Measurements from ENCODE around the gene ZDHHC8.

ZDHHC8 gene, protein sequence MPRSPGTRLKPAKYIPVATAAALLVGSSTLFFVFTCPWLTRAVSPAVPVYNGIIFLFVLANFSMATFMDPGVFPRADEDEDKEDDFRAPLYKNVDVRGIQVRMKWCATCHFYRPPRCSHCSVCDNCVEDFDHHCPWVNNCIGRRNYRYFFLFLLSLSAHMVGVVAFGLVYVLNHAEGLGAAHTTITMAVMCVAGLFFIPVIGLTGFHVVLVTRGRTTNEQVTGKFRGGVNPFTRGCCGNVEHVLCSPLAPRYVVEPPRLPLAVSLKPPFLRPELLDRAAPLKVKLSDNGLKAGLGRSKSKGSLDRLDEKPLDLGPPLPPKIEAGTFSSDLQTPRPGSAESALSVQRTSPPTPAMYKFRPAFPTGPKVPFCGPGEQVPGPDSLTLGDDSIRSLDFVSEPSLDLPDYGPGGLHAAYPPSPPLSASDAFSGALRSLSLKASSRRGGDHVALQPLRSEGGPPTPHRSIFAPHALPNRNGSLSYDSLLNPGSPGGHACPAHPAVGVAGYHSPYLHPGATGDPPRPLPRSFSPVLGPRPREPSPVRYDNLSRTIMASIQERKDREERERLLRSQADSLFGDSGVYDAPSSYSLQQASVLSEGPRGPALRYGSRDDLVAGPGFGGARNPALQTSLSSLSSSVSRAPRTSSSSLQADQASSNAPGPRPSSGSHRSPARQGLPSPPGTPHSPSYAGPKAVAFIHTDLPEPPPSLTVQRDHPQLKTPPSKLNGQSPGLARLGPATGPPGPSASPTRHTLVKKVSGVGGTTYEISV

DNA sequence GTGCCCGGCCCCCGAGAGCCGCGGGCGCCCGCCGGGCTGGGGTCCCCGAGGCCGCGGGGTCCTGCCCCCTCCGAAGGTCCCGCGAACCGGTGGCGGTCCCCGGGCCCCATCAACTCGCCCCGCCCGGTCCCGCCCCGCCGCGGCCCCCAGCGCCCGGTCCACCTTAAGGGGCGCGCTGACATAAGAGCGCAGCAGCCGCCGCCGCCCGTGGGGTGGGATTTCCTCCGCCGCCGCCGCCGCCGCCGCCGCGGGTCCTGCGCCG, at the start of gene ZDHHC8:
TSS of gene ZDHHC8 (plus strand) at position 208 of the 262 bp plus-strand sequence. CDS start 144 bp downstream, outside the sequence.
- DNase-seq: no peak

DNA sequence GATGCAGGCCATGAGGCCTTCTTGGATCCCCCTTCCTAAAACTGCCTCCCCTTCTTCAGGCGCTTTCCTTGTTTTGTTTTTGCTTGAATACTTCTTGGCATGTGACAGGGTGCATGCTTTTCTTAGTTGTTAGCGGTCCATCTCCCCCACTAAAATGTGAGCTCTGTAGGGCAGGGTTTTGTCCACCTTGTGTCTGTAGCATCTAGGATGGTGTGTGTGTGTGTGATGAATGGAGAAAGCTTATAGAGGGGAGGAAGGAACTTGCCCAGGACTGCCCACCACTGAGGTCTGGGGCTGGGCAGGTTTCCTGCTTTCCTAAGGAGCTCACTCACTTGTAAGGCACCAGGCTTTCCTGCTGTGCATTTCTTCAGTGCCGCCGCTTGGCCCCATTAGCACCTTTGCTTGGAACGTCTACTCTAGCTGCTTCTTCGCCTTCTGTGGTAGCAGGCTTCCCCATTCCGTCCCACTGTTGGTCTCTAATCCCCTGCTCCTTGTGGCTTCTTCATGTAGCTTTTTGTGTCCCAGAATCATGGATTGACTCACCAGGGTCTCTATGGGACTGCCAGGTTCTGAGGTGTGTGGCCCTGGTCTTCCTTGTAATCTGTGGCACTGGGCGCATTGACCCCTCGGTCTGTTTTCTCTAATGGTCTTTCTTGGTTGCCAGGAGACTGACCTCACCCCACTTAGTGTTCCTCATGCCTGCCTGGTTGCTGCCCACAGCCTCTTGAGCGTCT, 48.3 kb upstream of the ZDHHC8 start:
- DNase-seq: no peak

DNA sequence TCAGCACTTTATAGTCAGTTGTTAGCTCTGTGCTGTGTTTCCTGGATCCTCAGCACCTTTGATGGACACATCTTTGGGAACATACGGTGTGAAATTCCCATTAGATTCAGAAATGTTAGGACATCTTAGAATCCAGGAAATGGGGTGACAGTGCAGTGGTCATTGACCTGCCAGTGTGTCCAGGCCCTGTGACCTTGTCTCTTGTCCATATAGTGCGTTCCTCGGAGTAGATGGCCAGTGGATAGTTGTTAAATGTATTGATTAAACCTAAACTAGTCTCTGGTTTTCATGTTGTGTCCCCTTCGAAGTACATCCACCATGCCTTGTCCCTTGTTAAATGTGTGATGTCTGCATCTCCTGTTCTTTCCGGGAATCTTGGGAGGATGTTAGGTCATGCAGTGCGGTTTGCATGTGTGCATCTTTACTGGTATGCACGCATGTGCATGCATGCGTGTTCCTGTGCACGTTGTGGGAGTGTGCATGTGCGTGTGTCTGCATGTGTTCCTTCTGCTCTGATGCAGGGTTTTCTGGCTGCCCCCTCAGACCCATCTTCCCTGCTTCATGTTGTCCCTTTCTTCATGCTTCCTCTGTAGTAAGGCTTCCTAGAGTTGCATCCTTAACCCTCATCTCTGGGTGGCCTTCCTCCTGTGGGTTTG, 47.6 kb upstream of the ZDHHC8 start:
- no peak for DNase-seq

DNA sequence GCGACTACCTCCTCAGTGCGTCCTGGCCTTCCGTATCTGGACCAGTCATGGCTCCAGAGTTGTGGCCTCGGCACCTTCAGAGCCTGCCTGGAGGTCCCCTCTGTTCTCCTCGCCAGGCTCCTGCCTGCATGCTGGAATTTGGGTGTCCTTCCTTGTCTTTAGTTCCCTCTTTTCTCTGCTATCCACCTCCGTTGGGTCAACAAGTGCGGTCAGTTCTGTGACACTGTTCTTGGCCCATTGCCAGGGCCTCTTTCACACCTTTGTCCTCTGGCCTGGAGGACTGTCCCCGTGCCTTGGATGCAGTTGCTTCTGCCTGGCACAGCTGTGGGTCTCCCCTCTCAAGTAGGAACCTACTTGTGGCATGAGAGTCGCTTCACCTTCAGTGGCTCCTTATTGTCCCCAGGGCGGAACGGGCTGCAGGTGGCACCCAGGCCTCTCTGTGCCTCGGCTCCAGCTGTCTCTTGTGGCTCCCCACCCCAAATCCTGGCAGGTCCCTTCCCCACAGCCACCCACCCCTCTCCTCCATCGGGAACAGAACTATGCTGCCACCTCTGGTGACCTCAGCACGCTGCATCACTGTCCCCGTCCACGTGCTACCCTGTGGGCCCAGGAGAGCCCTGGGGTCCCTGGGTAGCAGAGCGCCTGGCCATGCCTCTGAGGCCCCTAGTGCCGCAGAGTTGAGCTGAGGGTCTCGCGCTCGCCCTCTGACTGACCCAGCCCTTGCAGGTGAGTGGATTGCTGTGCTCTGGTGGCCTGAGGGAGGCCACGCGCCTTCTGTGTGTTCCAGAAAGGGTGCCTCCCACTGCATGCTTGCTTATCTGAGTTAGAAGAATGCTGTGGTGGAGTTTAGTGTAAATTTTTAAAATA, 46.8 kb upstream of the ZDHHC8 start:
- DNase-seq: no peak

DNA sequence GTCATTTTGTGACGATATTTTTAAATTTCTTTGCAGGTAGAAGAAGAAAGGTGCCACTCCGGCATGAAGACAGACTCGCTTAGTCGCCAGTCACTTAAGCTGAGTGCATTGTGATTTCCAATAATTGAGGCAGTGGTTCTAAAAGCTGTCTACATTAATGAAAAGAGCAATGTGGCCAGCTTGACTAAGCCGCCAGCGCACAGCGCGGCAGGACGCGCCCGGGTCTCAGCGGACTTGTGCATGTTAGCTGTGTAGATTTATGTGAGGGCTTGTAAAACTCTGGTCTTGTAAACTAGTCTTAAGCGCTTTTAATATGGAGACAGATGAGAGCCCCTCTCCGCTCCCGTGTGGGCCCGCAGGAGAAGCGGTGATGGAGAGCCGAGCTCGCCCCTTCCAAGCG, 46.0 kb upstream of the ZDHHC8 start:
- DNase-seq: no peak

DNA sequence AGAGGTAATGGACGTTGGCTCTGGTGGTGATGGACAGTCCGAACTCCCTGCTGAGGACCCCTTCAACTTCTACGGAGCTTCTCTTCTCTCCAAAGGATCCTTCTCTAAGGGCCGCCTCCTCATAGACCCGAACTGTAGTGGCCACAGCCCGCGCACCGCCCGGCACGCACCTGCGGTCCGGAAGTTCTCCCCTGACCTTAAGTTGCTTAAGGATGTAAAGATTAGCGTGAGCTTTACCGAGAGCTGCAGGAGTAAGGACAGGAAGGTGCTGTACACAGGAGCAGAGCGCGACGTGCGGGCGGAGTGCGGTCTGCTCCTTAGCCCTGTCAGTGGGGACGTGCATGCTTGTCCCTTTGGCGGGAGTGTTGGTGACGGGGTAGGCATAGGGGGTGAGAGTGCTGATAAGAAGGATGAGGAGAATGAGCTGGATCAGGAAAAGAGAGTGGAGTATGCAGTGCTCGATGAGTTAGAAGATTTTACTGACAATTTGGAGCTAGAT, 45.5 kb upstream of the ZDHHC8 start:
- no peak for DNase-seq

DNA sequence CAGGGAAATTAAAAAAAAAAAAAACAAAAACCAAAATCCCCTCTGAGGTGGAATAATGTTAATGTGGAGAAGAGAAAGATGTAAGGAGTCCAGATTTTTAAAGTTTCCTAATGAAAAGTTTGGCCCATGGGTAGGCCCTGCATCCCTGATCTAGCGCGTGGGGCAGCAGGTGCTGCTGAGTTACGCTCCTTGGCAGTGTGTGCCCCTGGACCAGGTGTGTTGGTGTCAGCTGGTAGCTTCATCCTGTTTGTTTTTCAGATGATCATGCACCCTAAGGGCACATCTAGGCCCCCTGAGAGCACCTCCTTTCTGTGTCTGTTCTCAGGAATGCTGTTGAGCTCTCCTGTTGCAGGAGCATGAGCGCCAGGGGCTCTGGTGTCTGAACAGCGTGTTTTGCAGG, 44.8 kb upstream of the ZDHHC8 start:
- DNase-seq: no peak

DNA sequence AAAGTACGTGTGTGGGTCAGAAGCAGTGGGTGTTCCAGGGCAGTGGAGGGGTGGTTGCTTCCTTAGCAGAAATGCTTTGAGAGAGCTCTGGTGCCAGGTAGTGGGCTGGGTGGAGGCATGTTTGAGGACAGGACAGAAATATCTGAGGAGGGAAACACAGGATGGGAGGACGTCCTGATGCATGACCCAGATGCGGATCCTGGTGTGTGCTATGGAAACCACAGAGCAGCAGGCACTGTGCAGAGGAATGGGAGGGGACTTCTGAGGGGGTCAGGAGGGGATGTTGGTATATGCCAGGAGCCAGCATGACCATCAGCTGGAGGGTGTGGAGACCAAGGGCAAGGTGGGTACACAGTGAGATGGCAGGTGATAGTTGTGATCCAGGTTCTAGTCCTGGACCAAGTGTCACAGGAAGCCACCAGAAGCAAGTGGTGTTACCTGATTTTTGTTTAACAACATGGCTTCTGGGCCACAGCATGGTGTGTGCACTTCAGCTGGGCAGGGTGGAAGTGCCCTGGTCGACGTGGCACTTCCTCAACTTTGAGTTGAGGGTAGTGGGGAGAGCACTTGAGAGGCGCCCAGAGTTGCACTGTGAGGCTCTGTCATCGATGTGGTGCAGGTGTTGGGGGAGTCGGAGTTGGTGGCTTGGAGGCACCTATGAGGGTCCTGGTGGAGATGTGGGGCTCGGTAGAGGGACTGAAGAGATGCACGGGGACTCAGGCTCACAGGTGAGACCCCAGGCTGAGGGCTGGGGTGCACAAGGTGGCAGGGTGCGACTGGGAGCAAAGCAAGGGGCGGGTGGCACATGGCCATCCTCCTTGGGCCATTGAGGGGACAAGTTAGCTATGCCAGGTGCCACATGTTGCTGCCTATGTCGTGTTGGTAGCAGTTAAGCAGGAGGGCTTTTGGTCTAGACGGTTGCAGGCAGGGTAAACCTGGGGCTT, 44.0 kb upstream of the ZDHHC8 start:
- no peak for DNase-seq

DNA sequence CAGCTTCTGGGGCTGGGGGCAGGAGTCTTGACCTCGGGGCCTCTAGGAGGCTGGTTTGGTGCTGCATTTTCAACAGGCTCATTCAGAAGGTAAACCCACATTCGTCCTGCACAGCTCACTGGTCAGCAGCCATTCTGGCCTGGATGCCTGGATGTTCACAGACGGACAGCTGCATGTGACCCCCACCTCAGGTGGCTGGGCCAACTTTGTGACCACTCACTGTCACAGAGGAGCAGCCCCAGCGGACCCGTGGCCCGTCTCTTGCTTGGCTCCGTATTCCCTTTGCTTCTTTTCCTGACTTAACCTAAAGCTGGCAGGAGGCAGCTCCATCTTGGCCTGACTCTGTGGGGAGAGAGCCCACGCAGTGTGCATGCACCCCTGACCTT, 43.3 kb upstream of the ZDHHC8 start:
- DNase-seq: no peak

DNA sequence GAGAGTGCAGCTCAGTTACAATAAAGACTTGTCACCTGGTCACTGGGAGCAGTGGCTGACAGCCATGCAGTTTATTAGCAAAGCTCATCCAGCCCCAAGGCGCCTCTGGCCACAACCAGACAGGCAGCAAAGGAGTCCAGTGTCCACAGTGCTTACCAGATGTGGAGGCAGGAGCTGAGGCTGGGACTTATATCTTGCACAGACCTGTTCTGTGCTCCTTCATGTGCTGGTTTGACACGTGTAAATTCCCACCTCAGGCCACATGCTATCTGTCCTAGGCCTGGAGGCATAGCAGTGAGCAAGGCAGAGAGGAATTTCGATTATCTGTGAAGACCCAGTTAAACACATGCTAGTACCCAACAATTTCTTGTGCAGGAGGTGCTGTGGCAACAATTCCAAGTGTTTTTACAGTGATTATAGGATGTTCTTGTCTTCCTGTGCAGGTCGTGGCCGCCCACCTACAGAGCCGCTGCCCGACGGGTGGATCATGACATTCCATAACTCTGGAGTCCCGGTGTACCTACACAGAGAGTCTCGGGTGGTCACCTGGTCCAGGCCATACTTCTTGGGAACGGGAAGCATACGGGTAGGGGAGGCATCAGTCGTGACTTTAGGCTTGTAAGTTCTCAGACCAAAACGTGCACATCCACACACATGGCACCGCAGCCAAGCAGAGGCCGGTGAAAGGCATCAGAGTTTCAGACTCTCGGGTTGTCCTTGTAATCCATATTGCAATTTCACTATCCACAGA, 42.2 kb upstream of the ZDHHC8 start:
- no peak for DNase-seq

DNA sequence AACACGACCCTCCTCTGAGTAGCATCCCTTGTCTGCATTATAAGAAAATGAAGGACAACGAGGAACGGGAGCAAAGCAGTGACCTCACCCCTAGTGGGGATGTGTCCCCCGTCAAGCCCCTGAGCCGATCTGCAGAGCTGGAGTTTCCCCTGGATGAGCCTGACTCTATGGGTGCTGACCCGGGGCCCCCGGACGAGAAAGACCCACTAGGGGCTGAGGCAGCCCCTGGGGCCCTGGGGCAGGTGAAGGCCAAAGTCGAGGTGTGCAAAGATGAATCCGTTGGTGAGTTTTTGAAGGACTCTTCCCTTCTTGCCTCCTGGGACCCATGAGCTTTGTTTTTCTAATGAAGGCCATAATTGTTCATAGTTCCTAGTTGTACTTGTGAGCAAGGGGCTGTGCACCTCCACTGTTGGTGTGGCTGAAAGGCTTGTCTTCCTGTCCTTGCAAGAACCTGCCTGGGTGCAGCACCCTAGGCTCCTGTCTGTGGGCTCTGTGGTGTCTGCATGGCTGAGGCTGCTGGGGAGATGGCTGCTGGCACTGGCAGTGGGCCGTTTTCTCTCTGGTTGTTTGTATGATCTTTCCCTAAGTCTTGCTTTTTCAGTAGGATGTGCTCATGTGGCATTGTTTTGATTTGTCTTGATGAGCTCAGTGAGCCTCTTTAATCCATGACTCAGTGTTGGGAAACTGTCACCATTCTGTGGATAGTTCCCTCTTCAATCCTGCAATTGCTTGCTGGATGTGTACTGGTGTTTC, 41.5 kb upstream of the ZDHHC8 start:
- no peak for DNase-seq

DNA sequence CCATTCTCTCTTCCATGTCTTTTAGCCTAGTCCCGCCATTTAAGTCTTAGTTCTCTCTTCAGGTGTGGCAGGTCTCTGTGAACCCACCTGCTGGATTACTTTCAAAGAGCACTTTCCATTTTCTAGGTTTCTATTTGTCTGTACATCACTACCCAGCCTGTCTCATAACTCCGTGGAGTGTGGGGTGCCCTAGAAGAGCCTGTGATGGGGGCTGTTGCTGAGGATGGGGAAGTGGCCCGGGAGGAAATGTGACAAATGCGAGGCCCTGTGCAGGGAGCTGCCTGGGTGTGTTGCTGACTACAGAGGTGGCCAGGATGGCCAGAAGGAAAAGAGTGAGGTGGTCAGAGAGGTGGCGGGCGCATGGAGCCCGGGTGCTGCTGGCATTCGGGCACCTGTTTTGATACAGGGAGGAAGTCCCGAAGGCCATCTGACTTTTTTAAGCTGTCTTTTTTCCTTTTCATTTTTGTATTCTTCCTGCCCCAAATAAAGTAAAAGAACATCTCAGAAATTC, 40.8 kb upstream of the ZDHHC8 start:
- no peak for DNase-seq

DNA sequence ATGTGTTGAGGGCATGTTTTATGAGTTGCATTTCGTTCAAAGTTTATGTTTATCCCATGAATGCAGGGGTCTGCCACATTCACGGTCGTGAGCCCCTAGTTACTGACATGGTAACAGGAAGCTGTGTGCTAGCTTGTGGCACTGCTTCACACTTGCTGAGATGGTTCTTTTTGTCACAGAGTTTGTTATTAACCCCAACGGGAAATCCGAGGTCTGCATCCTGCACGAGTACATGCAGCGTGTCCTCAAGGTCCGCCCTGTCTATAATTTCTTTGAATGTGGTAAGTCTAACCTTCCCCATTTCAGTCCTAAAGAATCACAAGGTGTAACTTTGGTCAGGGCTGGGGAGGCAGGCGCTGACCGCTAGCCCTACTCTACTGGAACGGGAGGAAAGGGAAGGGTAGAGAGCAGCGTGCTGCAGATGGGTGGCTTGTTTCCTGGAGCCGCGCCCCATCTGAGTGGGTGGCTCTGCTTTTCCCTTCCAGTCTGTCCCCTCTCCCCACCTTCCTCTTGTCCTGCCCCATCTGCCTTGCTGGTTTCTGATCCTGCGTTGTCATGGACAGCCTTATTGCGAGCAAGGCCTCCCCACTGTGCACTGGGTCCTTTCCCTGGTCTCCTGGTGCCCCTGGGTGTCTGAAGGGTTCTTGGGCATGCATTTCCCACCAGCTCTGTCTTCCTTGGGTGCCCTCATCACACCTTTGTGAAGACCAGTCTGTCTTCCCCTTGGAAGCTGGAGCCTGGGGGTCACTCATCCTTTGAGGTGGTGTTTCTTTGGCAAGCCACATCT, 39.7 kb upstream of the ZDHHC8 start:
- DNase-seq: no peak

DNA sequence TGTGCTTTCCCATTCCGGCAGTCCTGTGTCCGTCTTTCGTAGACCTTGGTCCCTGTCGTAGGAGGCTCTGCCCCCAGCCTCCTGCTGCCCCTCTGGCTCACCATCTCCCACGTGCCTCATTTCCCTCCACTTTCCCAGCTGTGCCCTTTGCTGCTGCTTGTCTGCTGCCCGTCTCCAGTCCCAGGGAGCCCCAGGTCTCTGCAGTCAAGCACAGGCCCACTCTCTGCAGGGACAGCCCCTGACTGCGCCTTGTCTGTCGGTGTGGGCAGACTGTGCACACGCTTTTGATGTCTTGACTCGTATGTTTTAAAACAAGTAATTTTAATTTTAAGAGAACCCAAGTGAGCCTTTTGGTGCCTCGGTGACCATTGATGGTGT, 39.1 kb upstream of the ZDHHC8 start:
- no peak for DNase-seq

DNA sequence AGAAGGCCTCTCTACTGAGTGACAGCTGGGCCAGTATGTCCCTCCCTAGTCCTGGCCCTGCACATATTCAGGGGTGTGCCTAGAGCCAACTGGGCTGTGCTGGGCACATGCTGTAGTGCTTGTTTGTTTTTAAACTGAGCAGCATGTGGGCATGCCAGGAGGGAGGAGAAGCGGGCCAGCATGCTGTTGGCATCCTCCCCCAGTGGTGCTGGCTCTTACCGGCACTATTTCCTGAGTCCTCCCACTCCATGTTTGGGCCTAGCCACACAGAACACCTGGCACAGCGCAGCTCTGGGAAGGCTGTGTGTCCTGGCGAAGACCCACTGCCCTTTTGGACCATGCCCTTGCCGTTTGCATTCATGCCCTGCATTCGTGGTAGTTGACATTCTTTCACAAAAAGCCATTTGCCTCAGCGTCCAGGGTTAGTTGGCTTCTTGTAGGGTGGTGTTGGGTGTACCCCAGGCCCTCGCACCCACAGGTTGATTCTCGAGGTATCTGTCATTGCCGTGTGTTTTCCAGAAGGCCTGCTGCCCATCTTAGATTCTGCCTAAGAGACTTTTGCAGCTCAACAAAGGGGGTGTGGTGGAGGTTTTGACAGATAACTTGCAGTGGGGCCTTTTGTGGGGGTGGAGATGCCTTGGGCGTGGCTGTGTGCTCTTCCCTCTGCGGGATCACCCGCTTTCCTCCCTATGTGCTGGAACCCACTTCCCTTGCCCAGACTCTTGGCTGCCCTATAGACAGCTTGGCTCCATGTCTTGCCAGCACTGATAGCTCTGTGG, 38.0 kb upstream of the ZDHHC8 start:
- DNase-seq: no peak

DNA sequence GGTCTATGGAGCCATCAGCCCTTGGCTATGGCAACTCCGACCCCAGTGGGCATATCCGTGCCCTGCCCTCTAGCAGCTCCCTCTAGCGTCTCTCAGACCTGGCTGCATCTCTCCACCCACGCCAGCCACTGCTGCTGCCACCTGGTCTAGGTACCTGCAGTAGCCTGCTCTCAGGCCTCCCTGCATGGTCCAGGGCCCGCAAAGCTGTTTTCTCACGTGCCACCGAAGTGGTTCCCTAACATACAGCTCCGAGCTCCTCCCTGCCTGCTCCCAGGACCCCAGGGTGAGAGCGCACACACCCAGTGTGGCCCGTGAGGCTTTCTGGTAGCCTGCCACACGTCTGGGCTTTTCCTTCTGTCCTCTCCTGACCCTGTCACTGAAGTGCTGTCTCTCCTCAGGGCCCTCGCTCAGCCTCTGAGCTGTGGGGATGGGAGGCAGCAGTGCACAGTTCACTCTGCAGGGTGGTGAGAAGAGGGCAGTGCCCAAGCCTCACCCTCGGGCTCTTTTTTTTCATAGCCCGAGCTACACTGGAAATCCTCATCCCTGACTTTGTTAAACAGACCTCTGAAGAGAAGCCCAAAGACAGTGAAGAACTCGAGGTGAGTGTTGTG, 37.3 kb upstream of the ZDHHC8 start:
- DNase-seq: no peak

DNA sequence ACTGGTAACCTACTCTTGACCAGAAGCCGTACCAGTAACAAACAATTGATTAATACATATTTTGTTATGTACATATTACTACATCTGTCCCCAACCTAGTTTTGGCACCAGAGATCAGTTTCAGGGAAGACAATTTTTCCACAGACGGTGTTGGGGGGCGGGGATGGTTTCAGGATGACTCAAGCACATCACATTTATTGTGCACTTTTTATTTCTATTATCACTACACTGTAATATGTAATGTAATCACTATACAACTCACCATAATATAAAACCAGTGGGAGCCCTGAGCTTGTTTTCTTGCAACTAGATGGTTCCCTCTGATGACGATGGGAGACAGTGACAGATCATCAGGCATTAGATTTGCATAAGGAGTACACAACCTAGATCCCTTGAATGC, 36.1 kb upstream of the ZDHHC8 start:
- no peak for DNase-seq

Data from amniotic stem cell (primary cell).